T-helper 22 cell (primary cell): ENCODE data around the gene HAO2.
"Not testable (repeated sequence)": the region's sequence is repeated elsewhere in the genome, so short reads cannot be mapped to it uniquely, and the experiment has no call there.

Source experiments
- DNase-seq: peaks from one replicate; pipeline ENCODE4 v3.0.0-alpha.2; 2020; ENCODE audit warnings: low read depth

The HAO2 gene

DNA sequence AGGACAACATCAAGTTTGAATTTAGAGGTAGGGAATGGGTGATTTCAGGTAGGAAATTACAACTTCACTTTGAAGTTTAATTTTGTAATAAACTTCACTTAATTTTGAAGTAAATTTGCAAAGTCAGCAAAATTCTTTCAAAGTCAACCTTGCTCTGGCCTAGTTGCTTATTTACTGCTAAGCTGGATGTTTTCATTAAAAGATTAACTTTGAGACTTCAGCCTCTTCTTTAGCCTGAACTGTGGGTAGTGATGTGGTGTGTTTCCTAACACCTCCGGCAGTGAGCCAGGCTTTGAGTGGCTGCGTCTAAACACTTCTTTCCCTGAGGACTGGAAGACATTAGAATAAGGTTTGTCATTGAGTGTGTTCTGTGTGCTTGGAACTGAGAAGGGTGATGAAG lies at the start of gene HAO2:
Gene HAO2, plus strand, starts transcription at position 232 of the 400 bp plus-strand sequence. CDS start 12,301 bp downstream, outside the sequence.
- DNase-seq = no peak

DNA sequence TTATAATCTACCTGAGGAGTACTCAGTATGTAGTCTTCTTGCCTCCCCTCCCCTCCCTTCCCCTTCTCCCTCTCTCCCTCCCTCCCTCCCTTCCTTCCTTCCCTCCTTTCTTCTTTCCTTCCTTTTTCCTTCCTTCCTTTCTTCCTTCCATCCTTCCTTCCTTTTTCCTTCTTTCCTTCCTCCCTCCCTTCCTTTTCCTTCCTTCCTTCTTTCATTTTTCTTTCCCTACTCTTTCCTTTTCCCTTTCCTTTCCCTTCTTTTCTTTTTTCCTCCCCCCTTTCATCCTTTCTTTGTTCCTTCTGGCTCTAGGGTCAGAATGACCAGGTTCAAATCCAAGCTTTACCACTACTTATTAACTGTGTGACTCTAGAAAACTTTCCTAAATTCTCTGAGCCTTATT lies 48.5 kb upstream of the HAO2 start:
- no peak for DNase-seq

DNA sequence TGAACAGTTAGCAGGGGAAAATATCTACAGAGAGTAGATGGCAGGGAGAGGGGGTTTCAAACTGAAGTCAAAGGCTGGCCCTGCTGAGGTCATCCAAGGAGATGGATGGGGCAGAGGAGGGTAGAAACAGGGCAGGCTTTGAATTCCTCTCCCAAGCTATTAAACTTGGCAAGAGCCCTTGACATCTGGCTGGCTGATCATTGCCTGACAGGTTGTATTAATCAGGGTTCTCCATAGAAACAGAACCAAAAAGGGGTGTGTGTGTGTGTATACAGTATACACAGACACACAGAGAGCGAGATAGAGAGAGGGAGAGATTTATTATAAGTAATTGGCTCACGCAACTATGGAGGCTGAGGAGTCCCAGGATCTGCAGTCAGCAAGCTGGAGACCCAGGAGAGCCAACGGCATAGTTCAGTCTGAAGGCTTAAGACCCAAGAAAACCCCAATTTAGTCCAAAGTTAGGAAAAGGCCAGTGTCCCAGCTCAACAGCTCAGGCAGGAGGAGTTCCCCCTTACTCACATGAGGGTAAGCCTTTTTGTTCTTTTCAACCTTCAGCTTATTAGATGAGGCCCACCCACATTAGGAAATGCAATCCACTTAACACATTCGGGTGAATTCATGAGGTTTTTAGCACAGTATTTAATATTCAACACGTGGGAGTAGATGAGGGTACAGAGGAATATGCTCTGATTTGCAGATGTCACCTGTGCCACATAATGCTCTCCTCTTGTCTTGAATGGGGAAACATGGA lies 46.7 kb upstream of the HAO2 start:
- DNase-seq = no peak

DNA sequence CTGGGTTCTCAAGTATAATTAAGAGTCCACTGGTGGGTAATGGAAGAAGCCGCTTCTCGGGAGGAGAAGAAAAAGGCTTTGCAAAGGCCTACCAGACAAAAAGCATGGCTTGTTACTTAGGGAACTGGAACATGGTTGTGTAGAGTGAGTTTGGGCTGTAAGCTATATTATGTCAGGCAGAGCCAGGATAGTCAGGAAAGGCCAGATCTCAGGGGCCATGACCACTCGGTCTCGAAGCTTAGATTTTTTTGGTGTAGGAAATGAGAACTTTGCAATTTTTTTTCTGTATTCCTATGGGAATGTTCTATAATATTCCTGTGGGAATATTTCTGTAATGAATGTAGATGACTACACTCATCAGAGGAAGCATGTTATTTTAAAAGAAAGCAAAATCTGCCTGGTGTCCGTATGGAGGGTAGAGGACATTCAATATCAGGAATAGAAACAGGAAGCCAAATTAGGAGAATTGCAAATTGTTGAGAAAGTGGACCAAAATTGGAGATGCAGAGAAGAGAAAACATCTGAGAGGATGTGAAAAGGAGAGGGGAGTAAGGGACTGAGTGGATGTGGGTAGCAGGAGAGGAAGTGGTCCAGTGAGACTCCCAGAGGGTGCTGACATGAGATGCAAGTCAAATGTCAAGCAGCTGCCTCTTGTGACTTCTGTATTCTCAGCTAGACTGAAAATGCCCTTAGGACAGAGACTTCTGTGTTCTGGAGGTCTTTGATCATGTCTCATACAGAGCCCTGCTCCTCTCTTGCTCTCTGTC lies 45.2 kb upstream of the HAO2 start:
- DNase-seq = no peak

GRCh38 chr1:119324198-119324597 lies 44.4 kb upstream of the HAO2 start:
- DNase-seq = no peak

GRCh38 chr1:119326251-119326650 lies 42.3 kb upstream of the HAO2 start:
- no peak for DNase-seq

DNA sequence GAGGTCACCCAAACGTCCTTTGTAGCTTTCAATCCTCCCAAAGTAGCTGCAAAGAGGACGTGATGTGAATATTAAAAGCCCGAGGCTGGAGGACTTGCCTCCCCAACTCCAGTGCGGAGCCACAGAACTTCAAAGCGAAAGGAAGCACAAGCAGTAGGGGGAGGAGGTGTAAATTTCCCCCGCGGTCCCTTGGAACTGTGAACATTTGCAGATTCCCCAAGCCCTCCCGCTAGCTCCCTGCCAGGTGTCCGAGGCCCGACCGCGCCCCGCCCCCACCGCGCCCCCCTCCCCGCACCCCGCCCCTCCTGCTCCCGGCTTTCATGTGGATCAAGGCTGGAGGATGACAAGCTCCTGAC lies 41.5 kb upstream of the HAO2 start:
- no peak for DNase-seq

GRCh38 chr1:119327450-119328155 lies 41.0 kb upstream of the HAO2 start:
- DNase-seq = no peak

DNA sequence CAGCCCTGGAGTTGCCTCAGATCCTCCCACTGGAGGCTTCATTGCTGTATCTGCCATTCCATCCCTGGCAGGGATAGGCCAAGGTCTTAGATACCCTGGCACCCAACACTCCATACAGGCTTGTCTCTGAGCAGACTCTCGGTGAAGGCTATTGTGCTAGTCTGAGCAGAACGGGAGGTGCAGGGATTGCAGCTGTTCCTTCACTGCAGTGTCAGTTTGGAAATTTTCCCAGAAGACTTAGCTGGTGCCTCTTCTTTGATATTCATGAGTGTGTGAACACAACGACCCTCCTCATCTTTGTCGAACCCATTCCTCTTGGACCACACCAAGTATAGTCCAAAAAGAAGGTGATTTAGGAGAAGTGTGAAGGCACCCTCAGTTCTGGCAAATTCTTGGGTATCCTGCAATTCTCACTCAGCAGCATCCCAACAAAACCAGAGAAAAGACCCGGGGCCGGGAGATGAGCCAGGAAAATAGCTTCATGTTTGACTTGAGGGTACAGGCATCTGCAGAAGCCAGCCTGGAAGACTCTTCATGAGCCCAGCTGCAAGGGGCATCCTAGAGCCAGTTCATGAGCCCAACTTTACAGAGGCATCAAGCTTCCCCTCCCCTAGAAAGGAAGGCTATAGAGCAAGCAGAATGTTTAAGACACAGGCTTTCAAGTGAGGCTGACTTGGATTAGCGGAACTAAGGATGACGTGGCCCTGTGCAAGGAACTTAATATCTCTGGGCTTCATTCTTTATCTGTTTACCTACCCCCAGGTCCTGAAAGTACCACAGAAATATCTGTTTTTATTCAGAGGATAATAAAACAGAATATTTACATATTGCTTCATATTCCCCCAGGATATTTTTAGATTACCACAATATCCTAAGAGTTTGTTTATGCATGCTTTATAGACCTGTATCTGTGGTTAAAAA lies 38.8 kb upstream of the HAO2 start:
- no peak for DNase-seq

DNA sequence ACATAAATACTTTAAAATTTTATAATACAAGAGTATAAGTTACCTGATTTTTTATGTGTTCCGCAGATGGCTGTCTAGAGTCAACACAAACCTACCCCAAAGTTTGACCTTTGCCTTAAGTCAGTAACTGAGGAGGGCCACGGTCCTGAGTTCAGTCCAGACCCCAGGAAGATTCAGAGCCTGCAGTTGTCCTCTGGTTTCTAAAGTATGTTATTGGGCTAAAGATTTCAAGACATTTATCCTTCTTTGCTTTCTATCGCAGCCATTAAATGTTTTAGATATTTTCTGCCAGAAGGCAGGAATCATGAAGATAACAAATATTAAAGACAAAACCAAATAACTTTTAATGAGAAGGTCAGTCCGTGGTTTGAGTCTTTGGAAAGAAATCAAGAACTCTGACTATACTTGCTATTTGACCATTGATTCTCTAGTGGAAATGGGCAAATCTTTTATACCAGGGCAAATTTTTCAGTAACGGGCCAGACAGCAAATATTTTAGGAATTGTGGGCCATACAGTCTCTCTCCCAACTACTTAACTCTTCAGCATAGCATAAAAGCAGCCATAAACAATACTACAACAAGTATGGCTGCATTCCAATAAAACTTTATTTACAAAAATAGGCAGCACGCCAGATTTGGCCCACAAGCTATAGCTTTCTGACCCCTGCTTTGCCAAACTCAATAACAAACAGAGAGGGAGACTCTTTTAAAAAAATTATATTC lies 38.0 kb upstream of the HAO2 start:
- DNase-seq = no peak

DNA sequence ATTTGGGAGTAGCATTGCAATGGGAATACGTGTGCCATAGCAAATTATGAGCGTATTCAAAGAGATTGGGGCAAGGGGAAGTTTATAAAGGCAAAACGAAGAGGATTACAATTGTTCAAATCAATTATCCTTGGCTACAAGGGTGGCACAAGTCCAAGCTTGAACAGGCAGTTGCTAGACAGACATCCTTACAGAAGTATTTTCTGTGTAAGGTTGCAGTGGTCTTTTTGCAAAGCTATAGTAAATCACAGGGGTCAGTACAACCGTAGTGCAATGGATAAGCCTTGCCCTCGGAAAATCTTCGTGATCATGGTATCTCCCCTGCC lies 37.4 kb upstream of the HAO2 start:
- no peak for DNase-seq

GRCh38 chr1:119331915-119332314 lies 36.7 kb upstream of the HAO2 start:
- no peak for DNase-seq

DNA sequence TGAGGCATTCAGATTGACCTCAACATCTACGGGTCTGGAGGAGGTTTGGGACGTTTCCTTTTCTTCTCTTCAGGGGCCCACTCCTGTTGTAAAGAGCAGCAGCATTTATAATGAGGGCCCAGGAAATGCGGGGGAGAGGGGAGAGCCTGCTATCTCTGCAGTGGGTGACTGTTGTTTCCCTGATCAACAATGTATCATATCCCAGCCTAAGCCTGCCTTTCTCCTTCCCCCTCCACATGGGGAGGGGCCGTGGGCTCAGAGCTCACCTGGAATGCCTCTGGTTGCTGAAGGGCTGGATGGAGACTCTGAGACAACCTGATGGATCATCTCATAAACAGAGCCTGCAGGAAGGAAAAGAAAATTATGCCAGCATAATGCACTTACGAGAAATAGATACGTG lies 36.0 kb upstream of the HAO2 start:
- DNase-seq = no peak

- DNase-seq = no peak
Measured at GRCh38 chr1:119333163-119333896, 35.3 kb upstream of the HAO2 start.

DNA sequence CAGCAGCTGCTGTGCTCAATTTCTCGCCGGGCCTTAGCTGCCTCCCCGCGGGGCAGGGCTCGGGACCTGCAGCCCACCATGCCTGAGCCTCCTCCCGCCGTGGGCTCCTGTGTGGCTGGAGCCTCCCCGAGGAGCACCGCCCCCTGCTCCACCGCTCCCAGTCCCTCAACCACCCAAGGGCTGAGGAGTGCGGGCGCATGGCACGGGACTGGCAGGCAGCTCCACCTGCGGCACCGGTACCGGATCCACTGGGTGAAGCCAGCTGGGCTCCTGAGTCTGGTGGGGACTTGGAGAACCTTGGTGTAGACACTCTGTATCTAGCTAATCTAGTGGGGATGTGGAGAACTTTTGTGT lies 34.7 kb upstream of the HAO2 start:
- DNase-seq = not testable (repeated sequence)

DNA sequence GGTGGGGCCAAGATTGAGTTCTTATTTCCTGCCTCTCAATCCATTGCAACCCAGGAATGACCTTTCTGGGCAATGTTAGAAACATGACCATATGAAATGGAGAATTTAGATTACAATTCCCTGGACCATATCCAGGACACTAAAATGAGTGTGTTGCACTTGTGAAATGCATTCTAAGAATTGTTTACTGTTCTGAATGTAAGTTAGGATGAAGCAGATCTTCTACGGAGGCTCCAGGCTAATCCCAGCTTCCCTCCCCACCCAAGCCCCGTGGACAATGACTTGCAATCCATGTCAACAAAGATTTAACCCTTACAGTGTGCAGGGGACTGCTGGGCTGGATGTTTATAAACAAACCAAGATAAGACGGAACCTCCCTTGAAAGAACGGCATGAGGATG lies 31.7 kb upstream of the HAO2 start:
- DNase-seq = no peak

DNA sequence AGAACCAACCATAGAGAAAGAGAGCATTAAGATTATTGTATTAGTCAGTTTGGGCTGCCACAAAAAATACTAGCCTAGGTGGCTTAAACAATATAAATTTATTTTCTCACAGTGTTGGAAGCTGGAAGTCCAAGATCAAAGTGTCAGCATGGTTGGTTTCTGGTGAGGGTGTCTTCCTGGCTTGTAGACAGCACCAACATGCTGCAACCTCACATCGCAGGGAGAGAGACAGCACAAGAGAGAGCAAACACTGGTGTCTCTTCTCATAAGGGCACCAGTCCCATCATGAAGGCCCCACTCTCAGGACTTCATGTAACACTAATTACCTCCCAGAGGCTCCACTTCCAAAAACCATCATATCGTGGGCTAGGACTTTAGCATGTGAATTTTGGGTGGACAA lies 30.6 kb upstream of the HAO2 start:
- no peak for DNase-seq

DNA sequence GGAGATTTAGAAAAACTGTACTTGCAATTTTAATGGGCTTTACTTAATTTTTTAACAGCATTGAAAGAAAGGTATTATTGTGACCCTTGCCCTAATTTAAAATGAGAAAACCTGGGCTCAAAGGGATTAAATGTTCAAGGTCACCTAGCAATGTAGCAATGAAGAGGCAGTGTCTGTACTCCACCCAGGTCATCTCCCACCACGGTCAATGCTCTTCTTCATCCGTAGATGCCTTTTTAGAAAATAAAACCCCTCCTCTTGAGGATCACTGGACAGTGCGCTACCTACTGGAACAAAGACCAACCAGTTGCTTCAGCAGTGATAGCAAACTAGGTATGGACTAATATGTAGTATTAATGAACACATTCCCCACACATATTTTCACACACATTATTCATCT lies 29.8 kb upstream of the HAO2 start:
- DNase-seq = no peak

- DNase-seq = no peak
Measured at GRCh38 chr1:119340861-119341261, 27.7 kb upstream of the HAO2 start.

DNA sequence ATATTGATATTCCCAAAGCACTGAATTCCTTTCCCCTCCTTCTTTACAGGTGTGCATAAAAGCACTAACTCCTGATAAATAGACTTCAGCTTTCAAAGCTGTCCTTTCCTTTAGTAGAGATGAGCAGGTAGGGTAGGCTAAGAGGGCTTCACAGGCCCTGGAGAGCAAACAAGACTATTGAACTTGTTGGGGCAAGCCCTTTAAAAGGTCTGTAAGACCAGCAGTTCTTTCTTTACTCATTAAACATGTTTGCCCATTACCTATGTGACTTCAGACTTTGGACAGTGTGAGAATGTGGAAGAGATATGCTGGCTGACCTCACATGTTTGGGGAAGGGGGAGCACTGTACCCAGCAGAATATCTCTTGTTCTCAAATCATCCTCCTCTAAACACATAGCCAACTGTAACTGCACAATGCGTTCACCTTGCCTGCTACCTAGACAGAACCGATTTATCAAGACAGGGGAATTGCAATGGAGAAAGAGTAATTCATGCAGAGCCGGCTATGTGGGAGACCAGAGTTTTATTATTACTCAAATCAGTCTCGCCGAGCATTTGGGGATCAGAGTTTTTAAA lies 27.1 kb upstream of the HAO2 start:
- no peak for DNase-seq

- DNase-seq = no peak
Measured at GRCh38 chr1:119345398-119345797, 23.2 kb upstream of the HAO2 start.
